ENCODE measurements around the gene APBB2. TPM values are rescaled to one million over a fixed set of nuclear protein-coding genes. Genes with fewer than 3 reads are reported as not detected.

APBB2 gene
- total and polyA plus RNA-seq, 2 experiments from 2014 or later: 35.8 to 74.8 TPM

- Histone ChIP-seq H3K27ac (ENCODE audit: low read depth) (0 out of 2 replicates have a peak overlapping the region, but pooled peaks have one; percentile 32), H4K20me1 (replicated peaks; ENCODE audit: insufficient read depth) (no peaks in the 10 kb centered on the region; the same call in 1 of the 2 replicates), H2AFZ (no peak overlapping the region), H3K4me3 (no peak overlapping the region), H3K79me2 (replicated peaks; ENCODE audit: insufficient read depth) (peaks cover 48% of the 10 kb centered on the region), H3K9me2 (ENCODE audit: insufficient read depth) (no peaks in the 10 kb centered on the region), H3K36me3 (ENCODE audit: insufficient read depth) (no peaks in the 10 kb centered on the region), H3K4me1 (ENCODE audit: insufficient read depth) (no peaks in the 10 kb centered on the region), H3K4me2 (no peak overlapping the region), H3K27me3 (ENCODE audit: insufficient read depth) (no peaks in the 10 kb centered on the region), H3F3A (replicated peaks; ENCODE audit: low read depth) (no peaks in the 10 kb centered on the region)
- peaks cover 27% of the 10 kb centered on the region for H3K9me3 Mint-ChIP-seq
- no peak for ATAC-seq
- peaks cover 7% of the 10 kb centered on the region for H3K27me3 Mint-ChIP-seq (ENCODE audit: insufficient read depth, low read depth, poor library complexity)
- DNase-seq (ENCODE audit: low spot score): no peak
- H3K27ac Mint-ChIP-seq: no peak overlapping the region
- no peak for TF ChIP-seq REST (IDR thresholded peaks at IDR 0.05; ENCODE audit: unreplicated experiment)
- peaks cover 28% of the 10 kb centered on the region for H3K36me3 Mint-ChIP-seq (ENCODE audit: low read depth)
- no peaks in the 10 kb centered on the region for H3K4me1 Mint-ChIP-seq
- H3K4me3 Mint-ChIP-seq: no peak overlapping the region
These were observed 102.6 kb downstream of the APBB2 start for GRCh38 chr4:41111791-41112190.

DNA sequence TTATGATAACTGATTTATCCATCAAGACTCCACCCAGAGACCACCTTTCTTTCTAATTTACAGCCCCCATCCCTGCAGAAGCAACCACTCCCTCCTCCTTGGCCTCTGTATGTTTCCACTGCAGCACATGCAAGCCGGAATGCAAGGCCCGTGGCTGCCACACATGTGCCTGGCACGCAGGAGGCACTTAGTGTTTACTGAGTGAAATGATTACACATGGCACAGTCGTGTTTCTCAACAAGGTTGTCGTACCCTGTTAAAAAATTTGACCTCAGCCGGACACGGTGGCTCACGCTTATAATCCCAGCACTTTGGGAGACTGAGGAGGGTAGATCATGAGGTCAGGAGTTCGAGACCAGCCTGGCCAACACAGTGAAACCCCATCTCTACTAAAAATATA is 104.3 kb downstream of the APBB2 start:
- Histone ChIP-seq H2AFZ (no peak overlapping the region), H3K27me3 (ENCODE audit: insufficient read depth) (no peaks in the 10 kb centered on the region), H3K36me3 (ENCODE audit: insufficient read depth) (no peaks in the 10 kb centered on the region), H3K4me2 (no peak overlapping the region), H4K20me1 (replicated peaks; ENCODE audit: insufficient read depth) (no peaks in the 10 kb centered on the region; the same call in 1 of the 2 replicates), H3K27ac (ENCODE audit: low read depth) (no peak overlapping the region), H3K9me2 (ENCODE audit: insufficient read depth) (no peaks in the 10 kb centered on the region), H3F3A (replicated peaks; ENCODE audit: low read depth) (no peaks in the 10 kb centered on the region), H3K79me2 (replicated peaks; ENCODE audit: insufficient read depth) (peaks cover 42% of the 10 kb centered on the region), H3K4me1 (ENCODE audit: insufficient read depth) (no peaks in the 10 kb centered on the region), H3K4me3 (no peak overlapping the region)
- Mint-ChIP-seq H3K27ac (no peak overlapping the region), H3K27me3 (ENCODE audit: insufficient read depth, low read depth, poor library complexity) (peaks cover 7% of the 10 kb centered on the region), H3K4me1 (no peaks in the 10 kb centered on the region), H3K9me3 (peaks cover 19% of the 10 kb centered on the region), H3K4me3 (no peak overlapping the region), H3K36me3 (ENCODE audit: low read depth) (peaks cover 15% of the 10 kb centered on the region)
- ATAC-seq: no peak
- DNase-seq (ENCODE audit: low spot score): no peak
- TF ChIP-seq ZNF331 (CRISPR knock-in tag; IDR thresholded peaks at IDR 0.05; ENCODE audit: low read depth) (no peak), CTCF (conservative IDR thresholded peaks at IDR 0.05; ENCODE audit: low read depth in 2 of 2) (no peak), EZH2phosphoT487 (IDR thresholded peaks at IDR 0.05; ENCODE audit: unreplicated experiment) (no peak), JUNB (IDR thresholded peaks at IDR 0.05; ENCODE audit: unreplicated experiment) (no peak), NANOG (IDR thresholded peaks at IDR 0.05; ENCODE audit: borderline replicate concordance) (no peak)
- TF ChIP-seq, protein P1, sequence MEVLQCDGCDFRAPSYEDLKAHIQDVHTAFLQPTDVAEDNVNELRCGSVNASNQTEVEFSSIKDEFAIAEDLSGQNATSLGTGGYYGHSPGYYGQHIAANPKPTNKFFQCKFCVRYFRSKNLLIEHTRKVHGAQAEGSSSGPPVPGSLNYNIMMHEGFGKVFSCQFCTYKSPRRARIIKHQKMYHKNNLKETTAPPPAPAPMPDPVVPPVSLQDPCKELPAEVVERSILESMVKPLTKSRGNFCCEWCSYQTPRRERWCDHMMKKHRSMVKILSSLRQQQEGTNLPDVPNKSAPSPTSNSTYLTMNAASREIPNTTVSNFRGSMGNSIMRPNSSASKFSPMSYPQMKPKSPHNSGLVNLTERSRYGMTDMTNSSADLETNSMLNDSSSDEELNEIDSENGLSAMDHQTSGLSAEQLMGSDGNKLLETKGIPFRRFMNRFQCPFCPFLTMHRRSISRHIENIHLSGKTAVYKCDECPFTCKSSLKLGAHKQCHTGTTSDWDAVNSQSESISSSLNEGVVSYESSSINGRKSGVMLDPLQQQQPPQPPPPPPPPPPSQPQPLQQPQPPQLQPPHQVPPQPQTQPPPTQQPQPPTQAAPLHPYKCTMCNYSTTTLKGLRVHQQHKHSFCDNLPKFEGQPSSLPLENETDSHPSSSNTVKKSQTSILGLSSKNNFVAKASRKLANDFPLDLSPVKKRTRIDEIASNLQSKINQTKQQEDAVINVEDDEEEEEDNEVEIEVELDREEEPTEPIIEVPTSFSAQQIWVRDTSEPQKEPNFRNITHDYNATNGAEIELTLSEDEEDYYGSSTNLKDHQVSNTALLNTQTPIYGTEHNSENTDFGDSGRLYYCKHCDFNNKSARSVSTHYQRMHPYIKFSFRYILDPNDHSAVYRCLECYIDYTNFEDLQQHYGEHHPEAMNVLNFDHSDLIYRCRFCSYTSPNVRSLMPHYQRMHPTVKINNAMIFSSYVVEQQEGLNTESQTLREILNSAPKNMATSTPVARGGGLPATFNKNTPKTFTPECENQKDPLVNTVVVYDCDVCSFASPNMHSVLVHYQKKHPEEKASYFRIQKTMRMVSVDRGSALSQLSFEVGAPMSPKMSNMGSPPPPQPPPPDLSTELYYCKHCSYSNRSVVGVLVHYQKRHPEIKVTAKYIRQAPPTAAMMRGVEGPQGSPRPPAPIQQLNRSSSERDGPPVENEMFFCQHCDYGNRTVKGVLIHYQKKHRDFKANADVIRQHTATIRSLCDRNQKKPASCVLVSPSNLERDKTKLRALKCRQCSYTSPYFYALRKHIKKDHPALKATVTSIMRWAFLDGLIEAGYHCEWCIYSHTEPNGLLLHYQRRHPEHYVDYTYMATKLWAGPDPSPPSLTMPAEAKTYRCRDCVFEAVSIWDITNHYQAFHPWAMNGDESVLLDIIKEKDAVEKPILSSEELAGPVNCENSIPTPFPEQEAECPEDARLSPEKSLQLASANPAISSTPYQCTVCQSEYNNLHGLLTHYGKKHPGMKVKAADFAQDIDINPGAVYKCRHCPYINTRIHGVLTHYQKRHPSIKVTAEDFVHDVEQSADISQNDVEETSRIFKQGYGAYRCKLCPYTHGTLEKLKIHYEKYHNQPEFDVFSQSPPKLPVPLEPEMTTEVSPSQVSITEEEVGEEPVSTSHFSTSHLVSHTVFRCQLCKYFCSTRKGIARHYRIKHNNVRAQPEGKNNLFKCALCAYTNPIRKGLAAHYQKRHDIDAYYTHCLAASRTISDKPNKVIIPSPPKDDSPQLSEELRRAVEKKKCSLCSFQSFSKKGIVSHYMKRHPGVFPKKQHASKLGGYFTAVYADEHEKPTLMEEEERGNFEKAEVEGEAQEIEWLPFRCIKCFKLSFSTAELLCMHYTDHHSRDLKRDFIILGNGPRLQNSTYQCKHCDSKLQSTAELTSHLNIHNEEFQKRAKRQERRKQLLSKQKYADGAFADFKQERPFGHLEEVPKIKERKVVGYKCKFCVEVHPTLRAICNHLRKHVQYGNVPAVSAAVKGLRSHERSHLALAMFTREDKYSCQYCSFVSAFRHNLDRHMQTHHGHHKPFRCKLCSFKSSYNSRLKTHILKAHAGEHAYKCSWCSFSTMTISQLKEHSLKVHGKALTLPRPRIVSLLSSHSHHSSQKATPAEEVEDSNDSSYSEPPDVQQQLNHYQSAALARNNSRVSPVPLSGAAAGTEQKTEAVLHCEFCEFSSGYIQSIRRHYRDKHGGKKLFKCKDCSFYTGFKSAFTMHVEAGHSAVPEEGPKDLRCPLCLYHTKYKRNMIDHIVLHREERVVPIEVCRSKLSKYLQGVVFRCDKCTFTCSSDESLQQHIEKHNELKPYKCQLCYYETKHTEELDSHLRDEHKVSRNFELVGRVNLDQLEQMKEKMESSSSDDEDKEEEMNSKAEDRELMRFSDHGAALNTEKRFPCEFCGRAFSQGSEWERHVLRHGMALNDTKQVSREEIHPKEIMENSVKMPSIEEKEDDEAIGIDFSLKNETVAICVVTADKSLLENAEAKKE (CRISPR knock-in tag; IDR thresholded peaks at IDR 0.05): no peak
- TF ChIP-seq, protein P2, sequence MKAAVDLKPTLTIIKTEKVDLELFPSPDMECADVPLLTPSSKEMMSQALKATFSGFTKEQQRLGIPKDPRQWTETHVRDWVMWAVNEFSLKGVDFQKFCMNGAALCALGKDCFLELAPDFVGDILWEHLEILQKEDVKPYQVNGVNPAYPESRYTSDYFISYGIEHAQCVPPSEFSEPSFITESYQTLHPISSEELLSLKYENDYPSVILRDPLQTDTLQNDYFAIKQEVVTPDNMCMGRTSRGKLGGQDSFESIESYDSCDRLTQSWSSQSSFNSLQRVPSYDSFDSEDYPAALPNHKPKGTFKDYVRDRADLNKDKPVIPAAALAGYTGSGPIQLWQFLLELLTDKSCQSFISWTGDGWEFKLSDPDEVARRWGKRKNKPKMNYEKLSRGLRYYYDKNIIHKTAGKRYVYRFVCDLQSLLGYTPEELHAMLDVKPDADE (IDR thresholded peaks at IDR 0.05): no peak
